Ramos (cell line): Measurements from ENCODE around the gene ITPRIPL1.

ENCODE experiments used
- in situ Hi-C: fragments of 300-500 bp; cut with MboI; formaldehyde crosslinking; loops from one replicate; pipeline ENCODE4 v1.14.3; 2022; ENCODE audit warnings: low sequenced_read_pairs; ENCODE audit not compliant: unreplicated experiment

Gene ITPRIPL1

GRCh38 chr2:96320728-96321622 is 4.1 kb upstream of the ITPRIPL1 start:
- in situ Hi-C loops, result no loop called here

DNA sequence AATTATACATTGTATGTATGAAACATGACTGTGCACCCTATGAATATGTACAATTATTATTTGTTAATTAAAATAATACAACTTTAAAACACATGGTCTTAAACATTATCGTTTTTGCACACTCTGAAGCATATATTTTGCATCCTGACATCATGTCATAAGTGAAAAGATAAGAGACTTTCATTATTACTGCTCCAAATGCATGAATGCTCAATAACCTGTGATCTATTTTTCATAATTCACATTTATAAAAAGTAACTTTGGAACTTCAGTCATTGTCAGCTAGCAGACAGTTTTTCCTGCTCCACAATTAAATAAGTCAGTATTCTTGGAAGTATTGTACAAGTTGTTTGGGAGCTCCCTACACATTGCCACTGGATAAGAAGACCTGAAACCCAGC is 1.3 kb upstream of the ITPRIPL1 start:
- in situ Hi-C loops, result no loop called here

GRCh38 chr2:96324721-96325040 is 436 bp upstream of the ITPRIPL1 start:
- in situ Hi-C loops, result no loop called here

DNA sequence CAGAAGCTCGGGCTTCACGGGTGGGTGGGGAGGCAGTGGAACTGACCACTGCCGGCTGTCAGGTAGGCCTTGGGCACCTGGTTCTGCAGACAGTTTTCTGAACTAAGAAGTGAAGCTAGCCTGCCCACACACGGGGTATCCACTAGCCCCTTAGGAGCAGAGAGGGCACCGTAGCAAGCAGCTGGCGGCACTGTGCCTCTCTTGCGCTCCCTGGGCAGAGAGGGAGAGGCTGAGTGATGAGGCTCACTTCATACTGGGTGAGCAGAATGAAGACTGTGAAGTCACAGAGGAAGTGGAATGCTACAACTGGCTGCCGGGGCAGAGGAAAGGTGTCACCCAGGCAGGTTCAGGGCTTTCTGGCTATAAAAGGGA is 753 bp downstream of the ITPRIPL1 start:
- in situ Hi-C loops, result no loop called here

- in situ Hi-C loops, result no loop called here
Observed at GRCh38 chr2:96326564-96326963, 1.4 kb downstream of the ITPRIPL1 start.

- in situ Hi-C loops, result no loop called here
Observed at GRCh38 chr2:96326990-96327820, 2.1 kb downstream of the ITPRIPL1 start.

- in situ Hi-C loops, result no loop called here
Observed at GRCh38 chr2:96329456-96329855, 4.3 kb downstream of the ITPRIPL1 start.

GRCh38 chr2:96329874-96330273 is 4.8 kb downstream of the ITPRIPL1 start:
- in situ Hi-C loops, result no loop called here

DNA sequence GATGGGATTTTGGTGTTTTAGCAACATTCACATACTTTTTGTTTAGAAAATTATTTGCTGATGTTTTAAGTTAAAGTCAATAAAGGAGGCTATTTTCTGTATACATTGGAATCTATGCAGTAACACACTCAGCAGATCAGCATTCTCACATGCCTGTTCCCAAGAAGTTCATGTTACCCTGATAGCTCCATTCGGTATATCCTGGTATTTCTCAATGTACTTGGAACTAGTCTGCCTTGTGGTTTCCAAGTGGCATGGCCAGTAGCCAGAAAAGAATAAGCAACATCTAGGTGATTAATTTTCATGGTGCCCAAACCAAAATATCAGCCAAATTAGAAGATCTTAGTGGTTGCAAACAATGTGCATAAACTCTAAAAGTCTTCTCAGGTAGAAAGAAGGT is 5.3 kb downstream of the ITPRIPL1 start:
- in situ Hi-C loops, result no loop called here

GRCh38 chr2:96333708-96334107 is 8.6 kb downstream of the ITPRIPL1 start:
- in situ Hi-C loops, result no loop called here

GRCh38 chr2:96336104-96336775 is 11.1 kb downstream of the ITPRIPL1 start:
- in situ Hi-C loops, result no loop called here

GRCh38 chr2:96336873-96337272 is 11.8 kb downstream of the ITPRIPL1 start:
- in situ Hi-C loops, result no loop called here

GRCh38 chr2:96340493-96341414 is 15.6 kb downstream of the ITPRIPL1 start:
- in situ Hi-C loops, result no loop called here

- in situ Hi-C loops, result no loop called here
Observed at GRCh38 chr2:96341641-96342040, 16.5 kb downstream of the ITPRIPL1 start.

DNA sequence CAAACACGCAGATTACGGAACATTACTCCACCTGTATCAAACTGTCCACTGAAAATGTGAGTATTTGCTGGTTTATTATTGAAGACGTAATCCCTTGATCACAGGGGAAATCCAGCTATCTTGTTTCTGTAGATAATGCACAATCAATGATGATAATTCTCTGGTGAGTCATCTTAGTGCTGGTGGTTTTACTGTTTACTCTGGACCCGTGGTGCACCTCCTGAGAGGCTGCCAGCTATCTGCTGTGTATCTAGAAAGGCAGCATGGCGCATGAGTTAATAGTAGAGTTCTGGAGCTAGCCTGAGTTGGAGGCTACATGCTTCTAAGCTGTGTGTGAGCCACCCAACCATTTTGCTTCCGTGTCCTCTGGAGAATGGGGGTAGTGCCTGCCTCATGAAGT is 17.0 kb downstream of the ITPRIPL1 start:
- in situ Hi-C loops, result no loop called here

DNA sequence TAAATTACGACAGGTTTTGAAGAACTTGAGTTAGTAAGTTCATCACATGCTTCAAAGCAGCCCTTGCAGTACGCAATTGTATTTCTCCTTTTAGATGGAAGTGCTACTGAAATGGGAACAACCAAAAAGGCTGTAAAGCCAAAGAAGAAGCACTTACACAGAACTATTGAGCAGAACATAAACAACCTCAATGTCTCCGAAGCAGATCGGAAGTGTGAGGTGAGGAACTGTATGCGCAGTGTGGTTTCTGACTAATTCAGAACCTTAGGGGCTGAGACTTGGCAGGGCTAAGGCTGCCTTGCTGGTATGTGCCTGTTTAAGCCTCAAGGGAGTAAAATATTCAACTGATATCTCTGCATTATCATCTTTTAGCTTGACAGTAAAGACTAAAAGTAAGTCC is 18.9 kb downstream of the ITPRIPL1 start:
- in situ Hi-C loops, result no loop called here

- in situ Hi-C loops, result no loop called here
Observed at GRCh38 chr2:96345438-96345837, 20.3 kb downstream of the ITPRIPL1 start.

- in situ Hi-C loops, result no loop called here
Observed at GRCh38 chr2:96345868-96346462, 20.8 kb downstream of the ITPRIPL1 start.

DNA sequence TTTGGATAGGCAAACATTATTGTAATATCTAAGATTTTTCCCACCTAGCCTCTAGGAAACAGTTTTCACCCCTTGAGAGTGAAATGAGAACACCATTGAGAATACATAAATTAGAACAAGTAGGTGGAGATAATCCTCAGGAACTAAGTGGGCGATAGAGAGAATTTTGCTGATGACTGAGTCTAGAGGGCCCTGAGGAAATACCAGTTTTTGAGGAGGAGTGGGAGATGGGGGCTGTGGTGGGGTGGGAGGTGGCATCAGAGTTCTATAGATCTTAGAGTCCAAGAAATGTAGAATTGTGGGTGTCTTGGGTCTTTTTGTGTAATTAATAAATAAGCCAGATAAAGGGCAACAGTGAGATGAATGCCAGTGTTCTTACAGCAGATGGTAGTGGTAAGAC is 22.3 kb downstream of the ITPRIPL1 start:
- in situ Hi-C loops, result no loop called here
